Muscle of back (tissue), 11 donors: ENCODE measurements around the gene FBXO42. TPM values are rescaled to one million over a fixed set of nuclear protein-coding genes. Genes with fewer than 3 reads are reported as not detected.
A peak's percentile ranks its signal among the peaks of the same experiment; 100 is the strongest.
"Not testable (repeated sequence)": the region's sequence is repeated elsewhere in the genome, so short reads cannot be mapped to it uniquely, and the experiment has no call there.

Source experiments
- DNase-seq, 3 donors: peaks; one replicate each; pipeline versions ENCODE4 v3.0.0 to v3.0.0-alpha.2; 2013
- polyA plus RNA-seq, 10 donors: library from polyadenylated mRNA; unstranded; fragments of 120-200 nt; gene quantifications; one replicate each; pipeline ENCODE4 v1.2.1, GENCODE V29; 2013; ENCODE audit not compliant: insufficient read length in 10 of 10

FBXO42 gene
- polyA plus RNA-seq, 10 donors, result 13.5 to 17.9 (median 16.8) TPM

DNA sequence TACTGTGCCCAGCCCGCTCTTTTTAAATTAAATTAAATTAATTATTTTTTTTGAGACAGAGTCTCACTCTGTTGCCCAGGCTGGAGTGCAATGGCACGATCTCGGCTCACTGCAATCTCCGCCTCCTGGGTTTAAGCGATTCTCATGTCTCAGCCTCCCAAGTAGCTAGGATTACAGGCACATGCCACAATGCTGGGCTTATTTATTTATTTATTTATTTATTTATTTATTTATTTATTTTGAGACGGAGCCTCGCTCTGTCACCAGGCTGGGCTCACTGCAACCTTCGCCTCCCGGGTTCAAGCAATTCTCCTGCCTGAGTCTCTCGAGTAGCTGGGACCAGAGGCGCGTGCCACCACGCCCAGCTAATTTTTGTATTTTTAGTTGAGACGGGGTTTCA, 129.6 kb downstream of the FBXO42 start:
- not testable (repeated sequence) for DNase-seq

DNA sequence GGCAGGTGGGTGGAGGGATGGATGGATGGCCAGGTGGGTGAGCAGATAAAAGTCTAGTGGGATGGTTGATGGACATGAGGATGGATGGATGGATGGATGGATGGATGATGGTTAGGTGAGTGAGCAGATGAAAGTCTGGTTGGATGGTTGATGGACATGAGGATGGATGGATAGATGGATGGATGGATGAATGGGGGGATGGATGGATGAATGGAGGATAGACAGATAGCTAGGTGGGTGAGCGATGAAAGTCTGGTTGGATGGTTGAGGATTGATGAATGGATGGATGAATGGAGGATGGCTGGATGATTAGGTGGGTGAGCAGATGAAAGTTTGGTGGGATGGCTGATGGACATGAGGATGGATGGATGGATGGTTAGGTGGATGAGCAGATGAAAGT, 130.8 kb downstream of the FBXO42 start:
- DNase-seq, result no peak

DNA sequence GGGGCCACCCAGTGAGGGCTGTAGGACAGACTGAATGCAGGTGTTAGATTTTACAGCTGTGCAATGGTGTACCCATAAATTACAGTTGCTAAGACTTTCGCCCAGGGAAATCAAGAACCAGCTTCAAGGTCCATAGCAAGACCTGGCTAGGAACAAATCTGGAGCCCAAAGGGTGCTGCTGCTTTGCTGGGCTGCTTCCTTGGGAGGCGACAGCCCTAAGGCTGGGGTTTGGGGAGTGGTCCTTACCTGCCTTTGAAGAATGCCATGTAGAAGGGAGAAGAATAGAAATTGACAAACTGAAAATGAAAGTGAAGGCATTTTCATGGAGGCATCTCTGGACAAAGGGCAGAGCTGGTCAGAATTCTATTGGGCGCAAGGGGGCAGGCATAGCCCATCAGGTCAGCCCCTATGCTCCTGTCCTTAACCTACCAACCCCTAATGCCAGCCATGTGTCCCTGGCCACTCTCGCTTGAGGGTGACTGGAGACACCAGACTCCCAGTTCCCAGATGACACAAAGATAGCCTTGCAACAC, 132.2 kb downstream of the FBXO42 start:
- DNase-seq, result no peak

DNA sequence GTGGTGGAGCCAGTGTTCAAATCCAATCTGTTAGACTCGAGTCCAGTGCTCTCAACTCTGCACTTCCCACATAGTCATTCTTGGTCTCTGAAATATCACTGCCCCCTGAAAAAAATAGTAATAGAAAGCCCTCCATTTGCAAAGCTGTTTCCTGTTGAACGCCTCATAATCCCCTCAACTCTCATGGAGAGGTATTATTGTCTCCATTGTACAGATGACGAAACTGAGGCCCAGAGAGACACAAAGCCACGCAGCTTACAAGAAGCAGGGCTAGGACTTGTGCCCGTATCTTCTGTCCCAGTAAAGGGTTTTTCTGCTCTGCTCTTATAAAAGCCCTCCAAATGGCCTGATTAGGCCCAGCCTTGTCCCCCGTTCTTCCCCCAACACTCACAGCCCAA, 133.6 kb downstream of the FBXO42 start:
- no peak for DNase-seq

DNA sequence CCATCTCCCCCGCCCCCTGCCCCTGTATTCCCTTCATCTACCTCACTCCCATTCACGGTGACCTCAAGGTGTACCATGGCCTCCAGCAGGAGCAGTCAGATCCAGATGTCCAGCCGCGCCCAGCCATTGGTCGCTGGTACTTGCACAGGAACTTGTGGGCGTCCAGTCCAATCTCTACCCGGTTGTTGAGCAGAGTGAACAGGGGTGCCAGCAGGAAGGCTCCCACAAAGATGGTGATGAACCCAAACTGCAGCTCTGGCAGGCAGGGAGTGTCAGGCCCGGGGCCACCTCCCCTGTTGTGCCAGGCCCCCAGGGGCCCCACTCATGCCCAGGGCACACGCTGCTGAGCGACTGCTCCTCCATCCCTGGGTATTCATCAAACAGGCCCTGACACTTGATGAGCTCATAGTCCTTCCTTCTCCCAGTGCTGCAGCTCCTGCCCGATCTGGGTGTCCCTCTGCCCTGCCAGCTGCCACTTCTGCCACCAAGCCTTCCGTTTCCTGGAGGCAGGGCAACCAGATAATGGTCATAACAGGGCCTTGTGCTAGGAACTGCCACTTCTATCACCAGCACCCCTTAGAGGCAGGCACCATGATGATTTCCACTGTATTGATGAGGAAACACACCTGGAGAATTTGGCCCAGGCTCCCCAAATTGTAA, 134.1 kb downstream of the FBXO42 start:
- DNase-seq, result no peak

DNA sequence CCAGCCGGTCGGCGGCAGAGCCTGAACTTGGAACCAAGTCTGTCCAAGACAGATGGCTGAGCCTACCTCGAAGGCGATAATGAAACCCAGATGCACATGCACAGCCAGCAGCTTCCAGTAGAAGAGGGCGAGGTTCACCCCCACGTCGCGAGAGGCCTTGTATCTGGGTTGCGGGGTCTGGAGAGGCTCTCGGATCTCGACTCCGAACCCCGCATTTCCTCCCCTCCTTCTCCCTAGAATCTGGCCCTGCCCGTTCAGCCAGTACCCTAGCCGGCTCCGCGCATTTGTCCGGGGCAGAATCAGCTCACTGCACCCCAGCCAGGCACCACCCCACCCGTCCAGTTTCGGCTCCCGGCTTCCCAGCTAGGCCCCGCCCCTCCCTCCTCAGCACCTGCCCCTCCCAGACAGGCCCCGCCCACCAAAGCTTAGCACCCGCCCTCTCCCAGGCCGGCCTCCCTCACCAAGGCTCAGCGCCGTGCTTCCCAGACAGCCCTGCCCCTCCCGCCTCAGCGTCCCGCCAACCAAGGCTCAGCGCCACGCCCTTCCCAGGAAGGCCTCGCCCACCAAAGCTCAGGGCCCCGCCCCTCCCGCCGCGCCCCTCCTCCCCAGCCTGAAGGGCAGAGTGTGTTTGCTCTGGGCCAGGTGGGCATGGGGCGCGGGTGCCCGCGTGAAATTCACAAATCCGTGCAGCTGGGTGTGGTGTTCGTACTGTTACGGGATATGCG, 135.1 kb downstream of the FBXO42 start:
- DNase-seq, result peak; percentile 95 to 97 (median 95)

DNA sequence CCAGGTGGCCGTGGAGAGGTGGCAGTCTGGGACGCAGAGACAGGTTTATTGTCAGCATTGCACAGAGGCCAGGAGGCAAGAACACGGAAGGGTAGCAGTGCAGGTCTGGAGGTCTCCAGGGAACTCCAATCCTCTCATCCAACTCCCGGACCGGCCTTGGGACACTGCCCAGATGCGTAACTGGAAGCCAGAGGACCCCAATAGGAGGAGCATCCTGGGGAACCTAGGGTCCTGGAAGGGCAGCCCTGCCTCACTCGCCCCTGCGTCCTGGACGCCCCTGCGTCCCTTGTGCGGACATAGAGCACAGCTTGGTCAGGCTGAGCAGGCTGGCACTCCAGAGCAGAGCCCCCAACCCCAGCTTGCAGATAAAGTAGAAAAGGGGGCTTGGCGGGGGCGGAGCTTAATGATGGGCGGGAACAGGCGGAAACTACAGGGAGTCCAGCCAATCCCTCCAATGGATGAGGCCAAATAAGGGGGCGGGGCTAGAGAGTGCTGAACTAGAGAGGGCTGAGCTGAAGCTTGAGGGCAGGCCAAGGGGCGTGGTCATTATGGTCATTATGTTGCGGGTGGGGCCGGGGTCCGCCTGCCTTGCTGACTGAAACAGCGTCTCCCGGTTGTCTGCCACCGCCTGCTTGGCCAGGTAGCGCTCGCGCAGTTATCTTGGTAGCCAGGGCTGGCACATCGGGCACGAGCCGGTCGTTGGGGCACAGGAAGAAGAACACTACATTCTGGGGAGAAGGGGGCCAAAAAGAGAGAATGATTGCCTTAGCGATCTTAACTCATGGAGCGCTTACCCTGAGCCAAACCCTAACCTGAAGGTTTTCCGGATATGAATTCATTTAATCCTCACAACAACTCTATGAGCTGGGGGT, 136.2 kb downstream of the FBXO42 start:
- peak; percentile 71 to 91 (median 83) for DNase-seq

DNA sequence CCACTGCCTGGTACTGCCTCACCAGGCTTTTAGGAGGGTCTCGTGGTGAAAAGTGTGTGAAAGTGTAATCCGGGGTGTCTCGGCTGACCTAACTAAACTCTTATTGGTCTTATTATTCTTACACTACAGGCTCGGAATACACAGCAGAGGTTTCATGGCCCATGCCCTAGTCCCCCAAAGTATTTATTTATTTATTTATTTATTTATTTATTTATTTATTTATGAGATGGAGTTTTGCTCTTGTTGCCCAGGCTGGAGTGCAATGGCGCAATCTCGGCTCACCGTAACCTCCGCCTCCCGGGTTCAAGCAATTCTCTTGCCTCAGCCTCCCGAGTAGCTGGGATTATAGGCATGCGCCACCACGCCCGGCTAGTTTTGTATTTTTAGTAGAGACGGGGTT, 137.0 kb downstream of the FBXO42 start:
- DNase-seq, result not testable (repeated sequence)

DNA sequence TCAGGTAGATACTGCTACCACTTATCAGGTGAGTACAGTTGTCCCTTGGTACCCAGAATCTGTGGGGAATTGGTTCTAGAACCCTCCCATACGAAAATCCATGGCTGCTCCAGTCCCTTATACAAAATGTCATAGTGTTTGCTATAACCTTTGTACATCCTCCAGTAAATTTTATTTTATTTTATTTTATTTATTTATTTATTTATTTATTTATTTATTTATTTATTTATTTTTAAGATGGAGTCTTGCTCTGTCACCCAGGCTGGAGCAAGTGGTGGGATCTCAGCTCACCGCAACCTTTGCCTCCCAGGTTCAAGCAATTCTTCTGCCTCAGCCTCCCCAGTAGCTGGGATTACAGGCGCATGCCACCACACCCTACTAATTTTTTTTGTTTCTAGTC, 138.7 kb downstream of the FBXO42 start:
- not testable (repeated sequence) for DNase-seq

DNA sequence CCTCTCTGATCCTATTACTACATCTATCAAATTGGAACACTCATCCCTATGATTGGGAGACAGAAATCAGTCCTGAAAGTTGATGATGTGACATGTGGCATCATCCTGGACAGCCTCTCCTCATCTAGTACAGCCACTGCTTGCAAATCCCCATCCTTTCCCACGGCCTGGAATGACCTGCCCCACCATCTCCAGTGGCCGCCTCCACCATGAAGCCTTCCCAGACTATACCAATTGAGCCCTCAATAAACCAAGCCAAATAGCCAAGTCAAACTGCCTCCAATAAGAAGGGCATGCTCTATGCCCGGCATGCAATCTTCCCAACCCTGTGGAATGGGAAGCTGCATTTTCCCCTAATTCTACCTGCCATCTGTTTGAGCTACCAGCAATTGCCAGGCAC, 139.3 kb downstream of the FBXO42 start:
- no peak for DNase-seq

DNA sequence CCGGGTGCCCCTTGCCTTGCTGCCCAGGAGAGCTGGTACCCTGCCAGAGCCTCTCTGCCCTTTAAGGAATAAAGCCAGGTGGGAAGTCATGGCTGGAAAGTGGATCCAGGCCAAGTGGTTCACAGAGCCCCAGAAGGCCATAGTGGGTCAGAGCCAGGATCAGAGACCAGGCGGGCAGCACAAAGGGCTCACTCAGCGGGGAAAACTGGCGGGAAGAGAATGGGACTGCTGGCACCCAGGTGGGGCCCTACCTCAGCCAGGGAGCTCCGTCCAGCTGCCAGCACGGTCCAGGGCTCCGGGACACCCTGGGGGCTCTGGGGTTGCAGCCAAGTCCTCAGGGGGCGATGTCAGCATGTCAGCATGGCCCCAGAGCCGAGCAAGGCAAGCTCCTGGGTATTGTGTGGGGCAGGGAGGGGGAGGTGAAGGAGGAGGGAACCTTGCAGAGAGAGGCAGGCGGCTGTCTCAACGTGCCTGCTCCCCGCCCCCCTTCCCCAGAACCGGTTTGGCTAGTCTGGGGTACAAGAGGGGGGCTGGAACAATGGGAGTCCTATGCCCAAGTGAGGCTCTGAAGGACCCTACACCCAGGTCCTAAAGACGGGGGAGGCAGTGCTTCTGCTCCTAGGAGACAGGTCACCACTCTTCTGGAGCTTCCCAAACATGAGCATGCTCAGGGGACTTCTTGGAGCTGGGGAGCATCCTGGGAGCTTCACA, 139.9 kb downstream of the FBXO42 start, which contains the start of gene ARHGEF19:
ARHGEF19 (minus strand) TSS at position 402 of the 711 bp plus-strand sequence. CDS start 3,598 bp downstream, outside the sequence.
- no peak for DNase-seq

DNA sequence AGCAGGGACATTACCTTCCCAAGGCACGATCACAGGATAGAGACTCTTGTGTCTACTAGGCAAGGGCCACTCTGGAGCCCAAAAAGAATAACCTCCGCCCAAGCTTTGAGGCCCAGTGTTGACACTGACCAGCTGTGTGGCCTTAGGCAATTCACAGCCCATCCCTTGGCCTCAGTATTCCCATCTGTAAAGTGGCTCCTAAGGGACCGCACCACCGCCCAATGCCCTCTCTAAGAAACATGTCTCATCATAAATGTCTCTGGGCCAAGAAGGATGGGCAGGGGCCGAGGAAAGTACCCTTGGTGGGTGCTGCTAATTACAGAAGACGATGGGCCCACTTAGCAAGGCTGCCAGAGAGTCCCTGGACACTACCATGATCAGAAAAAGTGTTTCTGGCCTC, 140.5 kb downstream of the FBXO42 start:
- DNase-seq, result no peak

DNA sequence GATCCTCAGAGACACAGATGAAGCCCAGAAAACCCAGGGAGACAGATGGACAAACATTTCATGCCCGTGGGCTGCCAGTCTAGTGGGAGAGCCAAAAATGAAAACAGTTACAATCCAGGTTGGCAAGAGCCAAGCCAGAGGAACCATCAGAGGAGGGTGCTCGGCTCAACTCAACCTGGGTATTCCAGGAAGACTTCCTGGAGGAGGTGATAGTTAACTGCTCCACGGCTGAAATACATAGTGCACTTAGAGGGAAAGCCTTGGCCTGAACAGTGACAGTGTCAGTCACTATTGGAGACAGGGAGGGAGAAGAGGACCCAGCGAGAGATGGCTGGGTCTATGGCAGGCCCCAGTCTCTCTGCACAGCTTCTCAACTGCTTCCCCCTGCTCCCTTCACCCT, 141.7 kb downstream of the FBXO42 start:
- no peak for DNase-seq

DNA sequence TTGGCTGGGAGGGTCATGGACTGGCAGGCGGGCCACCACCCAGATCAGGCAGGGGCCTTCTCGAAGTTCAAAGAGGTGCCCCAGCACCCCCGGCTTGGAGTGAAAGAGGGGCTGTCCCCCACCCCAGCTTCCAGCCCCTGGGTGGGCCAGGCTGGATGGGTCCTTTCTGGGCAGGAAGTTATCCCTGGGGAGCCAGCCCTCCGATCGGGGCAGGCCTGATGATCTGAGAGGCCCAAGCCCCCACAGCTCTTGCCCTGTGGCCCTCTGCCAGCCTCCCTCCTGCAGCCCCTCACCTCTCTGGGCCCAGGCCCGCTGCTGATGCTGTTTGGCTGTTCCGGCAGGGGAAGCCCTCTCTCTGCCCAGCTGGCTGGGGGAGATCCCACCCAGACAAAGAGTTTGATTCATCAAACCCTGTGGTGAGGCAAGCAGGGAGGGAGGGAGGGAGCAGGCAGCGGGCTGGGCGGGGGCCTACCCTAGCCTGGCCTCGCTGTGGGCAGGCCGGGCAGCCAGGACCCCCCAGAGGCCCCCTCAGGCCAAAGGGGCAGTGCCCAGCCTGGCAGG, 142.4 kb downstream of the FBXO42 start:
- no peak for DNase-seq

DNA sequence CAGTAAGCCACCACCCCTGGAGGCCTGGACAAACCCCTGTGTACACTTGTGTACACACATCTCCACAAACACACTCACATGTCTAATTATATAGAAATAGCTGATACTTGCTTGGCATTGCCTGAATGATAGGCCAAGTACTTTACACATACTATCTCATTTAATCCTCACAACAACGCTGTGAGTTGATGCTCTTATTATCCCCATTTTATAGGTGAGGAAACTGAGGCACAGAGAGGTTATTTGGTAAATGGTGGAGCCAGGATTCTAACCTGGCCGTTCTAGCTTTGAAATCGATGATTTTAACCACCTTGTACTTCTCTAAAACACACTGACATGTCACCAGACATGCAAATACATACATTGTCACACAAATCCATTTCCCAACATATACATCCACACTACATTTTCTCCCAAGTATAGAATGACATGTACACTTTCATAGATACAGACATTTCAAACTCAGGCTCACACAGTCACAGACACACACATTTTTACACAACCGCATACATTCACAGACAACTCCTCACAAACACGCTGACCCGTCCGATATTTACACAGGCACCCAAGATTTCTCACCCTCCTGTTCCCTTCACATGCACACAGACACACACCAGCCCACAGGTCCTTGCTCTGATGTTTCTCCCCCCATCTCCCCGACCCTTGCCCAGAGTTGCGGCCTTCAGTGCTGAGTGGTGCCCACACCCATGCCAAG, 143.0 kb downstream of the FBXO42 start:
- no peak for DNase-seq

DNA sequence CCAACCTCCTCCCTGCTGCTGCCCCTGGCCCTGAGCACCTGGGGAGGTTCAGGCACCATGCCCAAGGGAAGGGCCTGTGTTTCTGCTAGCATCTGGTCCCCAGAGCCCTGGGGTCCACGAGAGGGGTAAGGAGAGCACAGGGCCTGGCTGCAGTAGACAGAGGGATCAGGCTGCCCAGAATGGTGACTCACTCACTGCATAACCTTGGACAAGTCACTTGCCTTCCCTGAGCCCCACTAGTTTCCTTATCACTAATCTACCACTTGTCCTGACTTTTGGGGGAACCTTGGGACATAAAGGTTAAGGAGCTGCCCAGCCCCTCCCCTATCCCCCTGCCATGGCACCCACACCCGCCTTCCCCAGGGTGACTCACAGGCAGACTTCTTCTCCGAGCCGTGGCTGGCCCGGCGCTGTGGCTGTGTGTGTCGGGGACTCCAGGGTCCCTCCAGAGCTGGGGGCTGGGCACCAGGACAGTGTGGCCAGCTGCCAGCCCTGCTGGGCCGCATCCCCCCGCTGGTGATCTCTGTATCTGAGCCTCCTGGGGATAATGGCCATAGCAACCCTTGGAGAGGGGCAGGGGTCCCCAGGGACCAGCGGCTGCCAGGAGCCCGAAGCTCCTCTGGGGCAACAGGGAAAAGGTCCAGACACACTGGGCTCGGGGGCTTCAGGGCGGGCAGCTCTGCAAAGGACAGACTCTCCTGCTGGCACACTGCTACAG, 143.9 kb downstream of the FBXO42 start:
- no peak for DNase-seq

DNA sequence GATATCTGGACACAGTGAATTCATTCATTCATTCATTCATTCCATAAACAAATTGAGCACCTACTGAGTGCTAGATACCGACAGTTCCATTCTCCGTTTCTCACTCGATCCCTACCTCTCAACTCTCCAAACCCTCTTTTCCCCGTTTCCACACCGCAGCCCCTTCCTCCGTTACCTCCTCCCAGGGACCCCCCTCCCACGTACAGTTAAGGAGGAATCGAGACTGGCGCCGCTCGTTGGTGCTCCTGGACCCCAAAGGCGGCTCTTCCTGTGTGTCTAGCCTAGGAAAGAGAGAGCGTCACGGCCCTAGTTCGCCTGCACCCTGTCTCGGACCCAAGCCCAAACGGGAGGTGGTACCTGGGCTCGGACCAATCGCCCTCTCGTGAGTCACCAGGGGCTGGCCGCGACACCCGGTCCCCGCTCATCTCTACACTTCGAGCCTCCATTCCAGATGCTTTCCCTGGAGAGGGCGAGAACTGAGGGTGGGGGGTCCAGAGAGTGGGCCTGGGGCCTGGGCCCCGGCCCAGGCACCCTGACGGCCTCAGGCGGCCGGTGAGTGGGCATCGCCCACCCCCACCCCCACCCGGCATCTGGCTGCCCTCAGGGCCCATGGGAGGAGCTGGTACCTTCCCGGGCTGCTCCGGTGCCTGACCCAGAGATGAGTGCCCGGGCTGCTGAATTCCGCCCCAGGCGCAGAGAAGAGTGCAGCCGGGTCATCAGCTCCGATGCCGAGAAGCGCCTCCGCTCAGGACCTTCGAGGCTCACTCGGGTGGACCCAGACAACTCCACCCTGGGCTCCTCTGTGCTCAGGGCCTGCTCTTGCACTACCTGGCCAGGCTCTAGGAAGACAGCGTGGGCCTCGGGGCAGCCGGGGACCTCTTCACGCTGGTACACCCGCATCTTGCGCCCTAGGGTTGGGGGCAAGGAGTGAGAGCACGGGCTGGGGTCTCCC, 144.7 kb downstream of the FBXO42 start:
- no peak for DNase-seq

DNA sequence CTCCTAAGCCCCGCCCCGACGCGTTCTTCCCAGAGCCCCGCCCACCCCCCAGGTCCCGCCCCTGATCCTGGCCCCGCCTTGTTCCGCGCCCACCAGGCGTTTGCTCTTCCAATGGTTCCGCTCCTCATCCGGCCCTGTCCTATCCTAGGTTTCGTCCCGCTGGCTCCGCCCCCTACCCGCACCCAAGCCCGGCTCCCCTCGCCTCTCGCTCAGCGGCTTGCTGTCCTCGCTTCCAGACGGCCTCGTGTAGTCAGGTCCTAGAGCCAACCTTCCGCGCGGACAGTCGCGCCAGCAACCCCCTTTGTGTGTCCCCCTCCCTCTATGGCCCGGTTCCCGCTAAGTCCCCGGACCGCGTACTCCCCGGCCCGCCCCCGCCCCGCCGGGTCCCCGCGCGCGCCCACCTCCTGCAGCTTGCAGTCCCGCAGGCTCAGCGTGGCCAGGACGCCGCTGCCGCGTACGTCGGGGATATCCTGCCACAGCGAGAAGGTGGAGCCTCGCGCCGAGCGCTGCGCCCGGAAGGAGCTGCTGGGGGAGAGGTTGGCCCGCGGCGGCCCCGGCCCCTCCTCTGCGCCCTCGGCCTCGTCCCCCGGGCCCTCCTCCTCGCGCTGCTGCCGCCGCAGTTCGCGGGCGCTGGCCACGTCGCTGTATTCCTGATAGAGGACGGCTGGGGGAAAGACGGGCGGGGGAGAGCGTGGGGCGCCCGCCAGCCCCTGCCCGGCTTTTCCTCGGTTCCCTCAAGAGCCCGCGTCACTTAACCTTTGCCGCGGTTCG, 145.5 kb downstream of the FBXO42 start:
- DNase-seq, result peak; percentile 97 to 99 (median 98)
